ENCODE data around the gene CDK7.

Gene CDK7

DNA sequence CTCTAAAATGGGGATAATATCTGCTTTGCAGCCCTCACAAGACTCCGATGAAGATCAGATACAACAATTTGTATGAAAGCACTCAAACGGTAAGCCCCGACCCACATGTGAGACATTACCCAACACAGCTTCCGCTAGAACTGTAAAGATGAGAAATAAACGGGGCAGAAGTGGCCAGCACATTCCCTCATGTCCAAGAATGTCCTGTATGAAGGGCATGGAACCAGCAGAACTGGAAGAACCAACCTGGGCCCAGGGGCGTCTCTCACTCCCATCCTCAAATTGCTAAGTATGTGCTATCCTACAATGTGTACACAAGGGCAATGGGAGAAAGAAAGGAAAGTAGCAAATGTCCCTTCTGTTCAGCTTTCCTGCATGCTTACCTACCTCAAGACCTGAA lies 64.9 kb downstream of the CDK7 start:
- DNase-seq = no peak

DNA sequence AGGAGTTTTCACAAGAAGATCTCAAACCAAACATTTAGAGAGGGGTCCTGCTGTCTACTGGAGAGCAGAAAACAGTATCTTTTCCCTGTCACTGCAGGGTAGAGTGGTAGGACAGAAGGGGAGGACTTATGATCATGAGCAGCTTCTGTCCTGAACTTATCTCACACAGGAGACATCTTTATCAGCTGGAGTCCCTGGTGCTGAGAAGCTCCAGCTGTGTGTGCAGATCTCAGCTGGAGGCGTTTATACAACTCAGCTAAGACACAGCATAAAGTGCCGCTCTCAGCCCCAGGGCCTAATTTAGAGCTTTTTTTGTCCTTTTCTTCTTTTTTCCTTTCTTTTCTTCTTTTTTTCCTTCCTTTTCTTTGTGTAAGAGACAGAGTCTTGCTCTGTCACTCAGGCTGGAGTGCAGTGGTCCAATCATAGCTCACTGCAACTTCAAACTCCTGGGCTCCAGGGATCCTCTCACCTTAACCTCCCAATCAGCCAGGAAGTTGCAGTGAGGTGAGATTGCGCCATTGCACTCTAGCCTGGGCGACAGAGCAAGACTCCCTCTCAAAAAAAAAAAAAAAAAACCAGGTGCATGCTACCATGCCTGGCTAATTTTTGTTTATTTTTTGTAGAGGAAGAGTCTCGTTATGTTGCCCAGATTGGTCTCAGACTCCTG lies 66.0 kb downstream of the CDK7 start:
- no peak for DNase-seq

DNA sequence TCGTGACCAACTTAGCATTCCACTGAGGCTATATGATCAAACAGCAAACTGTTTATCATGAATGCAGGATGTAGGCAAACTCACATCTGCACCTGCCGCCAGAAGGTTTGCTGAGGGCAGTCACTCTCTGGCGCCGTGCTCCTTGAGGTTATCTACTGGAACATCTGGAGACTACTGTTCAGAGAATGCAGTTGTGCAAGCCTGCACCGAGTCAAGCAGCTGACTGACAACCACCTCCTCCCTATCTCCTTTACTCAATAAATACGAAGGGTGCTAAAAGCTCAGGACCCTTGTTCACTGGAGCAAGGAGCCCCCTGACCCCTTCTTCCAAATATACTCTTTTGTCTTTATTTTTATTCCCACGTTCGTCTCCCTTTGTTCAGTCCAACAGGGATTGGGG lies 70.8 kb downstream of the CDK7 start:
- no peak for DNase-seq

DNA sequence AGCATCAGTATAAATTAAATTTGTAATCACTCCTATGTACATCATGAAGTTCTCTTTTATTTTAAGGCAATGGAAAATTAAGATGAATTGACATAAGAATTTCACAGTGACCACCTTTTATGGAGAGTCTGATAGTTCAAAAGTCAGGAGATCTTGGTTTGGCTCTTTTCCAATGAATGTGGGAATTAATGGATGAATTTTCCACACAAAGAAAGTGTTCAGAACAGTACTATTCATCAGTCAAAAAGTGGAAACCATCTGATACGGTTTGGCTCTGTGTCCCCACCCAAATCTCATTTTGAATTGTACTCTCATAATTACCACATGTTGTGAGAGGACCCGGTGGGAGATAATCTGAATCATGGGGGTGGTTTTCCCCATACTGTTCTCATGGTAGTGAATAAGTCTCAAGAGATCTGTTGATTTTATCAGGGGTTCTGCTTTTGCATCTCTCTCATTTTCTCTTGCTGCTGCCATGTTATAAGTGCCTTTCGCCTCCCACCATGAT lies 73.4 kb downstream of the CDK7 start:
- no peak for DNase-seq

DNA sequence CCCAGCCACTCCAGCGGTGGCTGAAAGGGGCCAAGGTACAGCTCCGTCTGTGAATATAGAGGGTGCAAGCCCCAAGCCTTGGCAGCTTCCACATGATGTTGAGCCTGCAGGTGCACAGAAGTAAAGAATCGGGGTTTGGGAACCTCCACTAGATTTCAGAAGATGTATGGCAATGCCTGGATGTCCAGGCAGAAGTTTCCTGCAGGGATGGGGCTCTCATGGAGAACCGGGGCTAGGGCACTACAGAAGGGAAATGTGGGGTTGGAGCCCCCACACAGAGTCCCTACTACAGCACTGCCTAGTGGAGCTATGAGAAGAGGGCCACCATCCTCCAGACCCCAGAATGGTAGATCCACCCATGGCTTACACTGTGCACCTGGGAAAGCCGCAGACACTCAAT lies 74.7 kb downstream of the CDK7 start:
- DNase-seq = no peak

DNA sequence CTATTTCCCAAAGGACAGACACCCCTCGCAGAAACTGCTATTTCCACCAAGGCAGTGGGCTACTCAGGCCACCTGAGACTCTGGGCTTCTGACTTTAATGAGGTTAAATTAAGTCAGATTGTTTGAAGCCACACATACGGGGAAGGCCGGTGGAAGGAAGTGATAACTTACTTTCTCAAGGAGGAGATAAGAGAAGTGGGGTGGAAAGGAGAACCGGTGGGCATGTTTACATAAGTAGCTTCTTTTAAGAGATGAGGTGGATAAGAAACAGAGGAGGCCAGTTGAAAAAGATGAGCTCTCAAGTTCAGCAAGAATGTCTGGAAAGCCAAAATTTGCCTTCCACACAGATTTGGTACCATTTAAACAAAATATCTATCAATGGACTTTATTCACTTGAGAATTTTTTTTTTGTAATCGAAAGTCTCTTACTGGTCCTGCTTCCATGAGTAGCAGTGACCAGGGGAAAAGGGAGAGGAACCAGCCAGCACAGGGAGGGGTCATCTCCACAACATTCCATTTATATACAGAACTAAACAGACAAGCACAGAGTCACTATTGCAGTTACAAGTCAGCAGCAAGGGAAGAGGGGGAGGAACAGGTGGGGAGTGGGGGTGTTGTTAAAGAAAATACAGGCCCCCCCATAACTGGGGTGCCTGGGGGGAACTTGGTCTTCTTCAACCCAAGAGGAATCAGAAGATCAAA lies 77.9 kb downstream of the CDK7 start:
- DNase-seq = no peak

DNA sequence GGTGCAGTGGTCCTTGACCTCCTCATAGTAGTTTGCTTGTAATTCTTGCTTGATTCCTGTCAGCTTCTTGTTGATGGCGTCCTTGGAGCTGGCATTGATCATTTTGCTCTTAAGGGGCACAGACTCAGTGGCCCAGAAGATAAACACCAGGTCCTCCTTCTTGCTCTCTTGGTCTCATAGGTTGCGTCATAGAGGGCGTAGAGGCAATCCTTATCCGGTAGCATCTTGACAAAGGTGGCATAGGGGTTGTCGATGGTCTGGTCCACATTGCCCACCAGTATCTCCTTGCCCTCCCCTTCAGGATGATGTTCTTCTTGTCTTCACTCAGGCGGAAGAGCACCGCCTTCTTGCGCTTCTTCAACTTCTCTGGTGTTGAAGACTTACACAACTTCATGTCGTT lies 78.7 kb downstream of the CDK7 start:
- no peak for DNase-seq

DNA sequence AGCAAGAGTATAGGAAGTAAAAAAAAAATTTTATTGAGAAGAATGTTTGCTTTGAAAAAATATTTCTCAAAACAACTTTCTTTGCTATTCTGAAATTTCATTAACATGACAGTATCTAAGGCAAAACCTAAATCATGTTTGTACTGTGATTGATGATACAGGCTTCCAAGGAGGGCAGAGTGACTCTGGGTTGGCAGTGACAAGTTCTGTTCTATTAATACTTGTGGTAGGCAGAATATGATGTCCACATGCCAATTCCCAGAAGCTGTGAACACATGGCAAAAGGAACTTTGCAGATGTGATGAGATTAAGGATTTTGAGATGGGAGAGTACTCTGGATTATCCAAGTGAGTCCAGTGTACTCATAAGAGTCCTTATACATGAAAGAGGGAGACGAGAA lies 81.3 kb downstream of the CDK7 start:
- DNase-seq = no peak

DNA sequence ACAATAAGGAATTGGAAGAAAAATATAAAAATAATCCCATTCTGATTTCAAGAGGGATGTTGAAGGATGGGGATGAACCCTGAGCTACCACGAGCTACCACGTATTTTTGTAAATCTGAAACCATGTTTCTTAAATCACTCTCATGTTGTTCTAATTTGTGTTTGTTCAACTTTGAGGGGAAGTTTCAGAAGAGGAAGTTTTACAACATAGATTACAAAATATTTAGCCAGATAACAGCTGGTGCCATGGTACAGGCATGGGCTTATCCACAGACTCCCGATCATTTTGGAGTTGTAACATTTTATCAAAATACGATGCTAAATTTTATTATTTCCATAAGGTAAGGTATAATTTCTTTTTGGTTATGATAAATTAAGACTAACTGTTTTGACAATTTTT lies 82.7 kb downstream of the CDK7 start:
- no peak for DNase-seq

DNA sequence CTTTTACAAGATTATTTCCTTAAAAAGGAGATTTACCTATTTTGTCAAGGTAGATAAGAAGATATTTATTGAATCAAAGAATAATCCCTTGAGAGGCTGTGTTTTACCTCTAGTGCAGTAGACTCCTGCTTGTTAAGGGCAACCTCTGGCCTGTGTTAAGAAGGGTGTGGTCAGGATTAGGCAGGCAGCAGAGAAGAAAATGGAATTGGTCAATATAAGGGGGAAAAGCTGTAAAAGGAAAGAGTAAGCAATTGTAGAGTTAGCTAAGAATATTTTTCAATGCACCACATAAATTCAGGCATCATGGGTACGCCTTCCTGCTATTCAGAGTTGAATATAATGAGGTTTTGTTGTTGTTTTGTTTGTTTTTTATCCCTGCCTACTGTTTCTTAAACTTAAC lies 91.7 kb downstream of the CDK7 start:
- no peak for DNase-seq
